Mesendoderm (in vitro differentiated cells): ENCODE results near the gene EXT2.
A peak's percentile ranks its signal among the peaks of the same experiment; 100 is the strongest.

ENCODE experiments used
- DNase-seq: peaks from one replicate; pipeline ENCODE4 v3.0.0; 2013
- H2AK5ac ChIP-seq: 2 replicates; pipeline ENCODE4 v1.6.1; 2013; ENCODE audit warnings: low read length, inconsistent platforms
- H2BK120ac ChIP-seq: 2 replicates; pipeline ENCODE4 v1.6.1; 2013; ENCODE audit warnings: low read depth, mild to moderate bottlenecking, low read length, moderate library complexity, mixed read lengths
- H2BK15ac ChIP-seq: replicated peaks from 2 replicates; pipeline ENCODE4 v1.6.1; 2013; ENCODE audit warnings: low read depth, mild to moderate bottlenecking, moderate library complexity
- H2BK5ac ChIP-seq: 2 replicates; pipeline ENCODE4 v1.6.1; 2013; ENCODE audit warnings: low read length, inconsistent platforms
- H3K18ac ChIP-seq: 2 replicates; pipeline ENCODE4 v1.6.1; 2013; ENCODE audit warnings: mild to moderate bottlenecking, low read length, mixed read lengths
- H3K23ac ChIP-seq: one replicate; pipeline ENCODE4 v1.6.1; 2013; ENCODE audit warnings: low read length
- H3K27ac ChIP-seq: 2 replicates; pipeline ENCODE4 v1.5.1; 2013; ENCODE audit warnings: low read depth, mild to moderate bottlenecking, inconsistent platforms, low read length, moderate library complexity
- H3K27me3 ChIP-seq: 2 replicates; pipeline ENCODE4 v1.6.1; 2013; ENCODE audit warnings: low read length, control low read depth, mild to moderate bottlenecking, inconsistent platforms; ENCODE audit not compliant: insufficient read depth, poor library complexity
- H3K36me3 ChIP-seq: 2 replicates; pipeline ENCODE4 v1.6.1; 2013; ENCODE audit warnings: low read length, inconsistent platforms; ENCODE audit not compliant: control insufficient read depth, insufficient read depth
- H3K4ac ChIP-seq: one replicate; pipeline ENCODE4 v1.6.1; 2013; ENCODE audit warnings: low read depth, mild to moderate bottlenecking, low read length, moderate library complexity
- H3K4me1 ChIP-seq: 2 replicates; pipeline ENCODE4 v1.6.1; 2013; ENCODE audit warnings: low read depth, low read length, inconsistent platforms; ENCODE audit not compliant: control insufficient read depth
- H3K4me2 ChIP-seq: 2 replicates; pipeline ENCODE4 v1.6.1; 2013; ENCODE audit warnings: low read length
- H3K4me3 ChIP-seq: 2 replicates; pipeline ENCODE4 v1.5.1; 2013; ENCODE audit warnings: mild to moderate bottlenecking, low read length
- H3K56ac ChIP-seq: one replicate; pipeline ENCODE4 v1.6.1; 2013; ENCODE audit warnings: low read length
- H3K79me1 ChIP-seq: 2 replicates; pipeline ENCODE4 v1.6.1; 2013; ENCODE audit warnings: low read length, inconsistent platforms
- H3K79me2 ChIP-seq: 2 replicates; pipeline ENCODE4 v1.6.1; 2013; ENCODE audit warnings: mild to moderate bottlenecking, low read length; ENCODE audit not compliant: control insufficient read depth, insufficient read depth
- H3K9ac ChIP-seq: 2 replicates; pipeline ENCODE4 v1.6.1; 2013; ENCODE audit warnings: low read length, inconsistent platforms
- H4K5ac ChIP-seq: one replicate; pipeline ENCODE4 v1.6.1; 2013; ENCODE audit warnings: low read length
- H4K8ac ChIP-seq: one replicate; pipeline ENCODE4 v1.6.1; 2013; ENCODE audit warnings: low read depth, mild to moderate bottlenecking, control low read depth, low read length, moderate library complexity
- WGBS: extraction: QIAGEN DNeasy Blood & Tissue Kit; methylation state at CpG from one replicate; pipeline ENCODE4 v1.1.7; 2013; ENCODE audit warnings: low lambda C conversion rate, missing lambda C conversion rate; ENCODE audit not compliant: insufficient coverage; ENCODE audit errors: extremely low coverage; 5-methylcytosine and 5-hydroxymethylcytosine counted together

EXT2 gene

GRCh38 chr11:44110231-44110679, 14.8 kb downstream of the EXT2 start:
- Histone ChIP-seq H3K36me3 (no peaks in the 10 kb centered on the region), H2BK120ac (no peak overlapping the region), H3K79me2 (no peaks in the 10 kb centered on the region), H3K4me1 (no peaks in the 10 kb centered on the region), H3K4ac (no peak overlapping the region), H3K27ac (no peak overlapping the region), H3K23ac (no peak overlapping the region), H3K56ac (no peak overlapping the region), H3K4me2 (no peak overlapping the region), H3K4me3 (no peak overlapping the region), H4K8ac (no peak overlapping the region), H3K9ac (no peak overlapping the region), H2BK5ac (no peak overlapping the region), H2AK5ac (no peak overlapping the region), H3K18ac (no peak overlapping the region), H3K79me1 (no peaks in the 10 kb centered on the region), H2BK15ac (no peak overlapping the region), H3K27me3 (no peaks in the 10 kb centered on the region), H4K5ac (no peak overlapping the region)
- WGBS: no CpG with 5 or more reads among the region's 4 CpGs
- DNase-seq: peak; percentile 52

GRCh38 chr11:44112091-44112821, 16.8 kb downstream of the EXT2 start:
- Histone ChIP-seq H3K4ac (no peak overlapping the region), H2BK15ac (no peak overlapping the region), H4K5ac (no peak overlapping the region), H3K56ac (no peak overlapping the region), H2AK5ac (no peak overlapping the region), H3K79me2 (no peaks in the 10 kb centered on the region), H2BK120ac (no peak overlapping the region), H2BK5ac (no peak overlapping the region), H3K23ac (peak overlapping the region; percentile 15), H3K27me3 (no peaks in the 10 kb centered on the region), H3K4me2 (no peak overlapping the region), H3K9ac (no peak overlapping the region), H3K4me3 (no peak overlapping the region), H3K18ac (no peak overlapping the region), H3K36me3 (no peaks in the 10 kb centered on the region), H3K79me1 (no peaks in the 10 kb centered on the region), H3K4me1 (no peaks in the 10 kb centered on the region), H4K8ac (no peak overlapping the region), H3K27ac (no peak overlapping the region)
- DNase-seq: no peak
- WGBS: no CpG with 5 or more reads among the region's 7 CpGs

GRCh38 chr11:44113018-44113417, 17.5 kb downstream of the EXT2 start:
- no peak overlapping the region for H4K5ac ChIP-seq
- no peak for DNase-seq
- H3K27me3 ChIP-seq: no peaks in the 10 kb centered on the region
- H3K4me2 ChIP-seq: no peak overlapping the region
- H3K79me2 ChIP-seq: no peaks in the 10 kb centered on the region
- no peak overlapping the region for H3K27ac ChIP-seq
- H3K36me3 ChIP-seq: no peaks in the 10 kb centered on the region
- H3K4me1 ChIP-seq: no peaks in the 10 kb centered on the region
- H2BK5ac ChIP-seq: no peak overlapping the region
- no peak overlapping the region for H3K18ac ChIP-seq
- no peak overlapping the region for H2BK15ac ChIP-seq
- H3K56ac ChIP-seq: no peak overlapping the region
- H3K79me1 ChIP-seq: no peaks in the 10 kb centered on the region
- H4K8ac ChIP-seq: no peak overlapping the region
- no peak overlapping the region for H2AK5ac ChIP-seq
- no peak overlapping the region for H3K23ac ChIP-seq
- no CpG with 5 or more reads among the region's 3 CpGs for WGBS
- H3K9ac ChIP-seq: no peak overlapping the region
- no peak overlapping the region for H3K4me3 ChIP-seq
- H2BK120ac ChIP-seq: no peak overlapping the region
- no peak overlapping the region for H3K4ac ChIP-seq

- no peak overlapping the region for H4K5ac ChIP-seq
- H3K36me3 ChIP-seq: no peaks in the 10 kb centered on the region
- H2BK15ac ChIP-seq: no peak overlapping the region
- no CpG with 5 or more reads among the region's 3 CpGs for WGBS
- no peak overlapping the region for H3K18ac ChIP-seq
- no peak overlapping the region for H3K4me2 ChIP-seq
- H3K27ac ChIP-seq: no peak overlapping the region
- H3K4me3 ChIP-seq: no peak overlapping the region
- H3K79me2 ChIP-seq: no peaks in the 10 kb centered on the region
- DNase-seq: no peak
- no peak overlapping the region for H2BK5ac ChIP-seq
- H3K9ac ChIP-seq: no peak overlapping the region
- H3K27me3 ChIP-seq: no peaks in the 10 kb centered on the region
- no peak overlapping the region for H3K56ac ChIP-seq
- no peaks in the 10 kb centered on the region for H3K4me1 ChIP-seq
- H4K8ac ChIP-seq: no peak overlapping the region
- no peak overlapping the region for H3K23ac ChIP-seq
- H2BK120ac ChIP-seq: no peak overlapping the region
- no peak overlapping the region for H2AK5ac ChIP-seq
- H3K4ac ChIP-seq: no peak overlapping the region
- H3K79me1 ChIP-seq: no peaks in the 10 kb centered on the region
Observed at GRCh38 chr11:44113572-44113971, 18.1 kb downstream of the EXT2 start.

- Histone ChIP-seq H3K9ac (no peak overlapping the region), H3K4me1 (no peaks in the 10 kb centered on the region), H3K79me1 (no peaks in the 10 kb centered on the region), H3K4me2 (no peak overlapping the region), H3K36me3 (no peaks in the 10 kb centered on the region), H3K27me3 (no peaks in the 10 kb centered on the region), H2AK5ac (no peak overlapping the region), H2BK5ac (no peak overlapping the region), H2BK120ac (no peak overlapping the region), H4K8ac (no peak overlapping the region), H3K23ac (no peak overlapping the region), H3K56ac (no peak overlapping the region), H3K4me3 (no peak overlapping the region), H4K5ac (no peak overlapping the region), H3K18ac (no peak overlapping the region), H3K27ac (no peak overlapping the region), H3K4ac (no peak overlapping the region), H3K79me2 (no peaks in the 10 kb centered on the region), H2BK15ac (no peak overlapping the region)
- WGBS: no CpG with 5 or more reads among the region's 3 CpGs
- DNase-seq: no peak
Observed at GRCh38 chr11:44116234-44116830, 20.9 kb downstream of the EXT2 start.
